Stimulated activated naive CD8-positive, alpha-beta T cell treated with anti-CD3 and anti-CD28 coated beads, Interleukin-15, amount 100 ng/mL, for 72 hours (primary cell): ENCODE measurements around the gene ATRNL1.
"Not testable (repeated sequence)": the region's sequence is repeated elsewhere in the genome, so short reads cannot be mapped to it uniquely, and the experiment has no call there.

Source experiments
- ATAC-seq: fragments of 150-1000 bp; cut with Tn5 transposase; 2 replicates; pipeline ENCODE4 v1.10.0; 2021; ENCODE audit warnings: mild to moderate bottlenecking, moderate library complexity
- DNase-seq, 2 donors: peaks; one replicate each; pipeline ENCODE4 v3.0.0; 2021 to 2022
- H3K27ac Mint-ChIP-seq, 2 donors: one replicate each; pipeline ENCODE4 v1.8.0; 2022; ENCODE audit warnings: mild to moderate bottlenecking in 2 of 2, mixed read lengths in 2 of 2, moderate library complexity in 2 of 2
- H3K27me3 Mint-ChIP-seq: one replicate; pipeline ENCODE4 v1.8.0; 2022; ENCODE audit warnings: mixed read lengths
- H3K4me1 Mint-ChIP-seq: one replicate; pipeline ENCODE4 v1.8.0; 2022; ENCODE audit warnings: mild to moderate bottlenecking, mixed read lengths
- H3K4me3 Mint-ChIP-seq, 2 donors: one replicate each; pipeline ENCODE4 v1.8.0; 2022; ENCODE audit warnings: mild to moderate bottlenecking in 2 of 2, mixed read lengths in 2 of 2, moderate library complexity in 1 of 2
- H3K9me3 Mint-ChIP-seq, 2 donors: one replicate each; pipeline ENCODE4 v1.8.0; 2022; ENCODE audit warnings: mixed read lengths in 2 of 2

Gene ATRNL1

DNA sequence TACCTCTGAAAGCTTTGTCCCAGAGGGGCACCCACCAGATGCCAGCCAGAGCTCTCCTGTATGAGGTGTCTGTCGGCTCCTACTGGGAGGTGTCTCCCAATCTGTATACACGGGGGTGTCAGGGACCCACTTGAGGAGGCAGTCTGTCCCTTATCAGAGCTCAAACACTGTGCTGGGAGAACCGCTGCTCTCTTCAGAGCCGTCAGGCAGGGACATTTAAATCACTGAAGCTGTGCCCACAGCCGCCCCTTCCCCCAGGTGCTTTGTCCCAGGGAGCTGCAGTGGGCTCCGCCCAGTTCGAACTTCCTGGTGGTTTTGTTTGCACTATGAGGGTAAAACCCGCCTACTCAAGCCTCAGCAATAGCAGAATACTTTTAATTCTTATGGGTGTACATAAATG, 665.3 kb downstream of the ATRNL1 start:
- H3K4me3 Mint-ChIP-seq, H3K27me3 Mint-ChIP-seq, H3K27ac Mint-ChIP-seq, H3K4me1 Mint-ChIP-seq, DNase-seq, ATAC-seq: not testable (repeated sequence)
- peaks cover 15 to 16% of the 10 kb centered on the region in 2 donors for H3K9me3 Mint-ChIP-seq

DNA sequence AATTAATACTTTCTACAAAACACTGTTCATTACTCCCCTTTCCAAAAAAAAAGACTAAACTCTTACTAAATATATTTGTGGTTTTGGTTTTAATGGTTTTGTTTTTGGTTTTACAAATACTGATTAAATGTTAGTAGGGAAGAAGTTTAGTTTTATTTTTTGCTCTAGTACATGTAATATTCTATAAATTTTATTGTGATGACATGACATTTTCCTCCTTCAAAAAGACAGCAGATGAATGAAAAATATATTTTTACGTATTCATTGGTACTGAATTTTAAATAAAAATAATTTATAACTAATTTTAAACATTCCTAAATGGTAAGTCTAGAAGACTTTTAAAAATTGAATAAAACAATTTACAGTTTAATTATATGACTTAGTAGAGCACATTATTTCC, 667.0 kb downstream of the ATRNL1 start:
- H3K4me1 Mint-ChIP-seq, result no peaks in the 10 kb centered on the region
- H3K27ac Mint-ChIP-seq, result no peak overlapping the region
- no peaks in the 10 kb centered on the region for H3K27me3 Mint-ChIP-seq
- ATAC-seq, result no peak
- H3K9me3 Mint-ChIP-seq, result peaks cover 15 to 16% of the 10 kb centered on the region in 2 donors
- DNase-seq, result no peak
- no peak overlapping the region for H3K4me3 Mint-ChIP-seq

DNA sequence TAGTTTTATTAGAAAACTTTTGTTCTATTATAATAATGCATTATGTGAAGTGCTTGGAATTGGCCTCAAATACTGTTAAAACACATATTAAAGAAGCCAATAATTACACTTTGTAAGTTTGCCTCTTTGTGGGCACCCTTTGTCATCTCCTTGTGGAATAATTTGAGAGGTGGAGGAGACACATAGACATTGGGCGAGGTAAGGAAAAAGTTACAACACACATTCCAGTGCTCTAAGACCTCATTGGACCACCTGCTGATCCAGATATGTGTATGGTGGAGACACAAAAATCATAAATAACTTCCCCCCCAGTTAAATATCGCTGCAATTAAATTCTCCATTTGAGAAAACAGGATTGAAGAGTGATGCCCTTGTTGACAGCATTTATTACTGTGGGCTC, 668.0 kb downstream of the ATRNL1 start:
- ATAC-seq, result no peak
- no peaks in the 10 kb centered on the region for H3K27me3 Mint-ChIP-seq

DNA sequence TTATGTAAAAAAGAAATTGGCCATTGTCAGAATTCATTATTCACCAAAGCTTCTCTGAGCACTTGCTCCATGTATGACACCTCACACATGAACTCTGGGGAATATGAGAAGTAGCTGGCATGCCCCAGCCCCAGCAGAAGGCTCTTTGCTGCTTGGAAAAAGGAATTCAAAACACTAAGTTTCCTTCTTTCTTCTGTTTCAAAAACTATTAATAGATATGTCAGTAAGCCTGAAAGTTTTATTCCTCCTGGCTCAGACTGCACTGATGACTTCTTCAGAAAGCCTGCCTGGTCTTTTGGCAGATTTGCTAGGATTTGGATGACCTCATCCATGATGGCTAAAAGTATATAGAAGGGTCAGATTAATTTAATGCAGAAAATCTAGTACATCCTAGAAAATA, 668.9 kb downstream of the ATRNL1 start:
- Mint-ChIP-seq H3K27ac (no peak overlapping the region), H3K9me3 (peaks cover under 1 to 2% of the 10 kb centered on the region in 2 donors), H3K4me3 (no peak overlapping the region), H3K4me1 (no peaks in the 10 kb centered on the region), H3K27me3 (no peaks in the 10 kb centered on the region)
- no peak for ATAC-seq
- DNase-seq, result no peak

More for the DNA sequence above, 668.0 kb downstream of the ATRNL1 start:
- Mint-ChIP-seq H3K4me1 (no peaks in the 10 kb centered on the region), H3K4me3 (no peak overlapping the region), H3K27ac (no peak overlapping the region), H3K9me3 (peaks cover 9 to 11% of the 10 kb centered on the region in 2 donors)
- DNase-seq, result no peak

DNA sequence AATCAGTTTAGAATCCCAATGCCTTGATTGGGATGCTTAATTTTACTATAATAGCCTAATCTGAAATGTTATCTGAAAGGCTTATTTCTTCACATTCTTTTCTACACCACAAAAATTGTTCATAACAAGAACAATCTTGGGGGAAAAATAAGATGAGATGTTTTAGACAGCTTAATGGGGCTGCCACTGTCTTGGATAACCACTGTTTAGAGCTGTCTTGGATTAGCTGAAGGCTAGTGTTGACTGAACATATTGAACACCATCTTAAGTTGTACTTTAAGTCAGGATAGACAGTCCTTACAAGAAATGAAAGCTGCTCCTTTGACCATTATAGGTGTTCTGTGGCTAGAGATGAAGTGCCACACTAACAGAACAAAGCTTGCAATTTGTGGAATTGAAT, 678.6 kb downstream of the ATRNL1 start:
- no peaks in the 10 kb centered on the region for H3K27me3 Mint-ChIP-seq
- H3K4me3 Mint-ChIP-seq, result no peak overlapping the region
- ATAC-seq, result no peak
- no peaks in the 10 kb centered on the region for H3K4me1 Mint-ChIP-seq
- no peak for DNase-seq
- no peaks in the 10 kb centered on the region for H3K9me3 Mint-ChIP-seq
- no peak overlapping the region for H3K27ac Mint-ChIP-seq

DNA sequence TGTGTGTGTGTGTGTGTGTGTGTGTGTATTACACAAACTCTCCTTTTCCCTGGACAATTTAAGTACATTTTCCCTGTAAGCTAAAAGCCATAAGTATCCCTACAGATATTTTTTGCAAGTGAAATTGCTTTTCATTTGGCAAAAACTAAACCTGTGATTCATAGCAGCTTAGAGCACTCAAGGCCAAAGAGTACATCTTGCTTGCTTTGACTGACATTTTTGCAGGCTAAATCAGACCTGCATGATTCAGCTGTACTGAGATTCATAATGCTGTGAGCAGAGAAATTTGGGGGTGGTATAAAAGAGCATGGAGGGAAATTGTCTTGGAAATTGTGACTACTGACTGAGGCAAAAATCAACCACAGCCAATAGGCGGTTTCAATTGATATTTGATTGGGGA, 679.4 kb downstream of the ATRNL1 start:
- no peak for ATAC-seq
- Mint-ChIP-seq H3K4me1 (no peaks in the 10 kb centered on the region), H3K9me3 (no peaks in the 10 kb centered on the region)

DNA sequence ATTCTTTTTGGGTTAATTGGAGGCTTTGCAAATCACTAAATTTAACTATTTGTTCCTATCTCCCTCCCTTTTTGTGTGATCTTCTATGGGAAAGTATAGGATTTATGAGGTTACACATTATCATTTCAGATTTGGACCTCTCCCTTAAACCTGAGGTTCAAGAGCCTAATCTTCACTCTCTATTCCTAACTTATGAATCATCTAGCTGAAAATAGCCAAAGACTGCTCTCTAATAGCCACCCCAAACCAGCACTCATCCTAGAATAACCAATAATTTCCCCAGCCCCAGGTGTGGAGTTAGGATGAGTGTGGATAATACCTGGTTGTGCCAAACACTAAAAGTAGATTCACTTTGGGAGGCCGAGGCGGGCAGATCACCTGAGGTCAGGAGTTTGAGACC, 680.7 kb downstream of the ATRNL1 start:
- H3K4me1 Mint-ChIP-seq, result no peaks in the 10 kb centered on the region
- no peaks in the 10 kb centered on the region for H3K27me3 Mint-ChIP-seq

More for the DNA sequence above, 679.4 kb downstream of the ATRNL1 start:
- no peak for DNase-seq
- H3K27me3 Mint-ChIP-seq, result no peaks in the 10 kb centered on the region
- no peak overlapping the region for H3K27ac Mint-ChIP-seq
- H3K4me3 Mint-ChIP-seq, result no peak overlapping the region

DNA sequence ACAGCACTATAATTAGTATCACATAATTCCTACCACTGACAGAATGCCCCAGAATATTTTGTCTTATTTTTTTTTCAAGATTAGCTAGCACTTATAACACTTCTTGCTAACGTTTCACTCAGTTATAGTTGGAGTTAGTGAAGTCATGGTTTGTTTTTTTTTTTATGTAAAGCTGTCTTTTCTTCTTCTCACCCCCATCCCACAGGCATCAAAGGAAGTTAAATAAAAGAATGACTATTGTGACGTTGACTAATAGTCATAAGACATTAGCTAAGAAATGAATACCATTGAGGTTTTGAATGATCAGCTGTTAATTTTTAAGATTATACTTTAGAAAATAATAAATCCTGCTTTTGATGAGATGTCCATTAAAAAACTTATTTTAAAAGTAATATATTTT, 681.6 kb downstream of the ATRNL1 start:
- H3K27me3 Mint-ChIP-seq, result no peaks in the 10 kb centered on the region
- no peak for DNase-seq
- H3K9me3 Mint-ChIP-seq, result no peaks in the 10 kb centered on the region
- H3K4me1 Mint-ChIP-seq, result no peaks in the 10 kb centered on the region
- no peak overlapping the region for H3K27ac Mint-ChIP-seq
- no peak for ATAC-seq
- H3K4me3 Mint-ChIP-seq, result no peak overlapping the region

More for the DNA sequence above, 680.7 kb downstream of the ATRNL1 start:
- no peaks in the 10 kb centered on the region for H3K9me3 Mint-ChIP-seq
- DNase-seq (no peak), ATAC-seq (no peak)
- H3K4me3 Mint-ChIP-seq, result no peak overlapping the region
- H3K27ac Mint-ChIP-seq, result no peak overlapping the region

DNA sequence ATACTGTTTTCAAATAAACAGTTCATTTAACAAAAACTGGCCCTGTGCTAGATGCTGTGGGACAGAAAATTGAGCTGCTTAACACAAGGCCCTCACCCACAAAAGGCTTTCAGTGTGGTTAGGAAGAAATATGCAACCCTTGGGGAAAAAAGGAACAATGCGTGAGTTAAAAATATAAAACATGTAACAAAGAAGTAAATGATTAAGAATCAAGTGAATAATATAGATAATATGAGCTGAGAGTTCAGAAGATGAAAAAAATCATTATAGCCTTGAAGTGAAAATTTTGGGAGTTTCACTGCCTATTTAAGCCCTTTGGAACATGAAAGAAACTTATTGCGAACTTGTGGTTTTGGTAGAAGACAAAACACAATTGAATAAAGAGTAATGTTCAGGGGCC, 684.5 kb downstream of the ATRNL1 start:
- H3K9me3 Mint-ChIP-seq, result no peaks in the 10 kb centered on the region
- no peaks in the 10 kb centered on the region for H3K4me1 Mint-ChIP-seq
- no peak for DNase-seq
- no peaks in the 10 kb centered on the region for H3K27me3 Mint-ChIP-seq
- no peak overlapping the region for H3K4me3 Mint-ChIP-seq
- H3K27ac Mint-ChIP-seq, result no peak overlapping the region
- ATAC-seq, result no peak

DNA sequence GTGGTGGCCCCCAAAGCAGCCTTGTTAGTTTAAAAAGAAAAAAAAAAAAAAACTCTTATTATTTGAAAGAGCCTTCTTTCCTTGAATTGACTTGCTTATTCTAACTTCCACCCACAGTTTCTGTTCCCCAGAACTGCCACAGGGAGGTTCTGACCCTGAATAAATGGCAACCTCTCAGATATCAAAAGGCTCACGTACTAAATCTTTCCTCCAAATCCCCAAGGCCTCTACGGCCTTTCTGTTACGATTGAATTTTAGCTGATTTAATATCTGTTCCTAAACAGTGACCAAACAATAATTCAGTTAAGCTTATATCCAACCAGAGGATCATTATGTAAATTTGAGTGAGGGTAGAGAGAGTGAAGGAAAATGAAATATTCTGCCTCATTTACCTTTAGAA, 697.1 kb downstream of the ATRNL1 start:
- DNase-seq, result no peak
- H3K4me3 Mint-ChIP-seq, result no peak overlapping the region
- H3K27me3 Mint-ChIP-seq, result peaks cover 2% of the 10 kb centered on the region
- no peak overlapping the region for H3K27ac Mint-ChIP-seq
- ATAC-seq, result no peak
- no peaks in the 10 kb centered on the region for H3K9me3 Mint-ChIP-seq
- no peaks in the 10 kb centered on the region for H3K4me1 Mint-ChIP-seq

DNA sequence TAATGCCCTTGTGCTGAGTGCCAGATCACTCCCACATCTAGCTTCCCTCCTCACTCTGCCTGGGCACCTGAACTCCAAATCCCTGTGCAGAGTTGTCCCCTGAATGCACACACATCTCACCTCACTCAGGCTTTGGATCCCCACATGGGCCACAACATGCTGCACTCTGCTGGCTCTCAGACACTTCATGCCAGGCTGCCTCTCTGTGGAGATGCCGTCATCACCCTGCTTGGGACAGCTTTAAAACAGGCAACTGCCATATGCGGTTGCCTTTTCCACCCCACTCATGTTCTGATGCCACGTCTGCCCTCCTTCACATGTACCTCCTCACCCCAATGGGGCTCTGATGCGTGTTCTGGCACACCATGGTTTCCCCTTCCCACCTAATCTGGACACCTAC, 702.8 kb downstream of the ATRNL1 start:
- DNase-seq (no peak), ATAC-seq (peak; percentile 18)
- Mint-ChIP-seq H3K9me3 (peaks cover 0 to 8% of the 10 kb centered on the region in 2 donors), H3K27ac (peak overlapping the region in 1 of 2 donors; percentile 69), H3K27me3 (peaks cover 19% of the 10 kb centered on the region), H3K4me3 (no peak overlapping the region), H3K4me1 (no peaks in the 10 kb centered on the region)

DNA sequence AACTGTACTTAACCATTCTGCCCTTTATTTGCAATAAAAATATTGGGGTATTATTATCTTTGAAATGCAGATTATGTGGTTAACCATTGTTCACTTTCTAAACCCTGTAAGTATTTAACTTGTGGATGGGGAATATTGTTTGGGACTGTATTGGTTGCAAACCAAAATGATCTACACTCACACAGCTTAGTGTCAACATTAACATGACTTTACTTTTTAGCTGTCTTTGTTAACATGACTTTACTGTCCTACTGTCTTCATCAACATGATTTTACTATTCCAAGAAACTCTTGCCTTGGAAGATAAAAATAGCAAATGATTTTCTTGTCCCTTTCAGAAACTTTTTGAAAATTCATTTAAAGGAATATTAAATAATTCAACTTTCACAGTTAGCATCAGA, 708.3 kb downstream of the ATRNL1 start:
- ATAC-seq (no peak), DNase-seq (no peak)
- Mint-ChIP-seq H3K27me3 (peaks cover 16% of the 10 kb centered on the region), H3K4me3 (no peak overlapping the region), H3K27ac (no peak overlapping the region), H3K4me1 (no peaks in the 10 kb centered on the region), H3K9me3 (peaks cover 0 to under 1% of the 10 kb centered on the region in 2 donors)

DNA sequence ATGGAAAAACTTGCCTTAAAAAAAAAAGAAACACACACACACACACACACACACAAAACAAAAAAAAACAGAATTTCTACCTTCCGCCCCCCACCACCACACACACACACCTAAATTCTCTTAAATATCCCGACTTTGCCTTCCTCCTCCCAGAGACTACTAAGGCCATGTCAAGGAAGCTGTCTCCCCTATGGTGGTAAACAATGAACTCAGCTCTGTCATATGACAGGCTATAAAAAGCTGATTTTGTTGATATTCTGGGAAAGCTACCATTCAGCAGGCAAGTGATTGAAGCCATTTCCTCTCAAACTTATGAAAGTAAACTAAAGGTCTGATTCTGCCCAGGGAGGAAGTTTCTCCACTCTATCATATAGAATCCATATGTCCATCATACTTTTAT, 708.8 kb downstream of the ATRNL1 start:
- Mint-ChIP-seq H3K9me3 (no peaks in the 10 kb centered on the region), H3K27me3 (peaks cover 16% of the 10 kb centered on the region), H3K4me3 (no peak overlapping the region), H3K27ac (no peak overlapping the region), H3K4me1 (no peaks in the 10 kb centered on the region)
- no peak for ATAC-seq
- DNase-seq, result no peak

DNA sequence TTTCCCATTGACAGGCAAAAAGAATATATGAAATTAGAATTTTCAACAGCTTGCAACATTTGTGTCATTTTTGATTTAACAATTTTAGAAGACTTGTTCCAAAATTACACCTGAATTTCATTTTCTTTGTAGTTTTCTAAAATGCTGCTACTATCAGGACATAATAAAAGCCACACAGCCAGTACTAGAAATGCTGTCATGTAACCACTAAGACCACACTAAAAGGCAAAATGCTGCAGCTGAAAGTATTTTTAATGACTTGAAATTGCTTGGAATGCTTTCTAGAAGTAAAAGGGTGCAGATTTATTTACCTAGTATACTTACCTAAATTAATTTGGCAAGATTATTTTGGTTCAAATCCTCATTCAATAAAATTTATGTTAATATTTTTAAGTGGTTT, 709.7 kb downstream of the ATRNL1 start:
- DNase-seq (no peak), ATAC-seq (no peak)
- Mint-ChIP-seq H3K9me3 (no peaks in the 10 kb centered on the region), H3K27ac (no peak overlapping the region), H3K4me3 (no peak overlapping the region), H3K27me3 (peaks cover 16% of the 10 kb centered on the region), H3K4me1 (no peaks in the 10 kb centered on the region)

DNA sequence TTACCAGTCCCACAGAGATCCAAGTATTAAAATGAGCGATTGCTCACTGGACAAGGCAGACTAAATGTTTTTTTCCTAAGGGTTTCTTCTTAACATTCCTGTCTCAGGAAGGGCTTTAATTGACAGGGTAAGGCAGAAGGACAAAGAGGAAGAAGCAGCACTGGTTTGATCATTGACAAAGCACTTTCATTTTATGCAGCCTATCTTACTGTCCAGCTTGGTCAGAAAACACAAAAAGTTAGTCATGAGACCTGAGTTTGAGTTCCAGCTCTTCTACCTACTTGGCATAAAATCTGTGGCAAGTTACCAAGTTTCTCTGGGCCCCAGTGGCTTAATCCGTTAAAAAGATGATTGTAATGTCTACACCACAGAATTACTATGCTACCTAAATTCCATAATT, 721.4 kb downstream of the ATRNL1 start:
- no peaks in the 10 kb centered on the region for H3K4me1 Mint-ChIP-seq
- ATAC-seq (no peak), DNase-seq (no peak)
- H3K27me3 Mint-ChIP-seq, result no peaks in the 10 kb centered on the region
- H3K4me3 Mint-ChIP-seq, result no peak overlapping the region
- H3K9me3 Mint-ChIP-seq, result peaks cover 0 to 9% of the 10 kb centered on the region in 2 donors
- H3K27ac Mint-ChIP-seq, result no peak overlapping the region

DNA sequence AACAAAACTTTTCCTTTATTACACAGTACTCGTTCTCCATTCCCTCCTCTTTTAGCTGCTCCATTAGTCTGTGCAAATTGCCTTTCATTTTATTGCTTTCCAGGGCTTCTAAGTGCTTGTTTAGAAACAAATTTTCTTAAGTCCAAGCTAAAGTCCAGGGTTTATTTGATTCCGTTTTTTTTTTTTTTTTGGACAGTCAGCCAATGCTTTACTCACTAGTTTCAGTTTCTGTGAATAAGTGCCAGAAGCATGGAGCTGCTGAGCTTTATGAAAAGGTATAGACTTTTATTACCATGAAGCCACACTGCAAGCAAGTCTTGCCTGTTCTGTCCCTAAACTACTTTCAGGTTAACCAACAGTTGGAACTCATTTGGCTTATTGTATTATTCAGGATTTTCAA, 724.8 kb downstream of the ATRNL1 start:
- H3K9me3 Mint-ChIP-seq, result peaks cover 18 to 27% of the 10 kb centered on the region in 2 donors
- no peak overlapping the region for H3K4me3 Mint-ChIP-seq
- no peak overlapping the region for H3K27ac Mint-ChIP-seq
- no peaks in the 10 kb centered on the region for H3K27me3 Mint-ChIP-seq
- DNase-seq, result no peak
- no peak for ATAC-seq
- H3K4me1 Mint-ChIP-seq, result no peaks in the 10 kb centered on the region

DNA sequence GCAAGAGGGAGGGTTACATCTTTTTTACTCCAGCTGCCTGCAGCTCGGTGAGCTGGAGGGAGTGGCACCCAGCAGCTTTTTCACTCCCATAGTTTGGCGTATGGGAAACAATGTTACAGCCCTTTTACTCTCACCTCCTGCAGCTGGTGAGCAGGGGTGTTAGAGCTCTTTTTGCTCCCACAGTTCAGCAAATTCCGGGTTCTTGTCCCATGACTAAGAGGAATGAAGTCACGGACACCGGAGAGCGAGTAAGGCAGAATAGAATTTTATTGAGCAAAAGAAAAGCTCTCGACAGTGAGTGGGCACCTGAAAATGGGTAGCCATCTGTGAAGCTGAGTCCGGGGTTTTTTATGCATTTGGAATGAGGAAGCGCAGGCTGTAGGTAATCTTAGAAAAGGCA, 733.2 kb downstream of the ATRNL1 start:
- DNase-seq (no peak), ATAC-seq (no peak)
- Mint-ChIP-seq H3K4me1 (no peaks in the 10 kb centered on the region), H3K9me3 (peaks cover 12 to 33% of the 10 kb centered on the region in 2 donors), H3K27ac (no peak overlapping the region), H3K27me3 (no peaks in the 10 kb centered on the region), H3K4me3 (no peak overlapping the region)
